Ovary (tissue), 3 donors: ENCODE data around the gene SENP7.

Experiments
- CTCF ChIP-seq, 3 donors: fragments of 450-650 bp in 2 of 3; fragments of 200-600 bp in 1 of 3; IDR thresholded peaks; one replicate each; pipeline versions ENCODE4 v1.5.1 to v1.8.0; 2016 to 2022; ENCODE audit warnings: antibody characterized with exemption in 3 of 3, mild to moderate bottlenecking in 1 of 3
- EP300 ChIP-seq: sonication (generic); formaldehyde crosslinking; IDR thresholded peaks from one replicate; pipeline ENCODE4 v1.6.1; 2017; ENCODE audit warnings: antibody characterized with exemption
- POLR2A ChIP-seq: fragments of 450-650 bp; IDR thresholded peaks from one replicate; pipeline ENCODE4 v1.6.1; 2017; ENCODE audit warnings: antibody characterized with exemption, mild to moderate bottlenecking, moderate library complexity
- donor health status: DM: no; HTN: no; CAD: no.

GRCh38 chr3:101384426-101384825 lies 128.6 kb downstream of the SENP7 start:
- TF ChIP-seq POLR2A = no peak
- no peak for TF ChIP-seq CTCF (IDR thresholded peaks at IDR 0.05)
- TF ChIP-seq EP300 = no peak
